Mesothelial cell of epicardium (in vitro differentiated cells): Measurements from ENCODE around the gene TRAP1. TPM values are rescaled to one million over a fixed set of nuclear protein-coding genes. Genes with fewer than 3 reads are reported as not detected.

ENCODE experiments used
- DNase-seq, 2 experiments: peaks; one replicate each; pipeline ENCODE4 v3.0.0; 2021; ENCODE audit warnings: low spot score in 2 of 2; ENCODE audit not compliant: unreplicated experiment in 2 of 2
- H3K27ac Mint-ChIP-seq: 2 replicates; pipeline ENCODE4 v1.8.0; 2021; ENCODE audit warnings: mixed read lengths
- H3K27me3 Mint-ChIP-seq: 2 replicates; pipeline ENCODE4 v1.8.0; 2021; ENCODE audit warnings: low read depth, mixed read lengths
- H3K36me3 Mint-ChIP-seq: 2 replicates; pipeline ENCODE4 v1.8.0; 2021; ENCODE audit warnings: mixed read lengths
- H3K4me1 Mint-ChIP-seq: 2 replicates; pipeline ENCODE4 v1.8.0; 2021; ENCODE audit warnings: mixed read lengths
- H3K4me3 Mint-ChIP-seq: 2 replicates; pipeline ENCODE4 v1.8.0; 2021; ENCODE audit warnings: mild to moderate bottlenecking, moderate library complexity, mixed read lengths
- H3K9me3 Mint-ChIP-seq: 2 replicates; pipeline ENCODE4 v1.8.0; 2021; ENCODE audit warnings: mixed read lengths
- total RNA-seq: library from RNA; stranded (reverse); gene quantifications from 3 replicates; pipeline ENCODE4 v1.2.1, GENCODE V29; 2021
- TF ChIP-seq, protein P1 (sequence below): fragments of 200-600 bp; sonication (generic); IDR thresholded peaks from one replicate; pipeline ENCODE4 v1.5.0; 2021; ENCODE audit warnings: antibody characterized with exemption; ENCODE audit not compliant: unreplicated experiment

TRAP1 gene
- total RNA-seq, 1 donor from 2014 or later, result 149 TPM

DNA sequence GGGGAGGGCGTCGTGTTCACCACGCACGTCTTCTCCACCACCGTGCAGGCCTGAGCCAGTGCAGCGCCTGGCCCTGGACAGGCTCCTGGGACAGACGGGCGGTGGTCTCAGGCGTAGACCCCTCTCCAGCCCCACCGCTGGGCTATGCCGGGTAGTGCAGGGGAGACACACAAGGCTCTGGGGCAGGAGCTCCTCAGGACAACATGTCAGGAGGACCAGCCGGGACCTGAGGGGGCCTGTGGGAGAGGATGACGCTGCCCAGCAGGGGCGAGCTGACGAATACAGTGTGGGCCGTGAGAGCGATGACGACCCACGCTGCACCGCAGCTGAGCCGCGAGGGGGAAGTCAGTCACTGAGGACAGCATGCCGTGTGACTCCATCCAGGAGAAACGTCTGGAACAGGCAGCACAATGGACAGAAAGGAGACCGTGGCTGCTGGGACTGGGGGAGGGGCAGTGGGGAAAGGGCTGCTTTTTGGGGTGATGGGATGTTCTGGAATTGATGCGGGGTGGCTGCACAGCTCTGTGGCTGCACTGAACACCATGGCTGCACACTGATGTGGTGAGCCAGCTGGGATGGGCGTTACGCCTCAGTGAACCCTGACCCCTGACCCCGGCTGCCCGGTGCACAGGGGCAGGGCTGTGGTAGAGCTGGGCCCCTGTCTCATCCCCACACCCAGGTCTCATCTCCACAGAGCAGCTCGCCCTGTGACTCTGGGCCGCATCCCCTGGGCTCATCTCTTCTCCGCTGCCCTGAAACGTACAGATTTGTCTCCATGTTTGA lies 42.6 kb downstream of the TRAP1 start:
- Mint-ChIP-seq H3K27me3 (no peaks in the 10 kb centered on the region), H3K27ac (no peak overlapping the region), H3K4me1 (no peaks in the 10 kb centered on the region), H3K36me3 (peaks cover 40% of the 10 kb centered on the region), H3K4me3 (no peak overlapping the region), H3K9me3 (no peaks in the 10 kb centered on the region)
- TF ChIP-seq, protein P1, sequence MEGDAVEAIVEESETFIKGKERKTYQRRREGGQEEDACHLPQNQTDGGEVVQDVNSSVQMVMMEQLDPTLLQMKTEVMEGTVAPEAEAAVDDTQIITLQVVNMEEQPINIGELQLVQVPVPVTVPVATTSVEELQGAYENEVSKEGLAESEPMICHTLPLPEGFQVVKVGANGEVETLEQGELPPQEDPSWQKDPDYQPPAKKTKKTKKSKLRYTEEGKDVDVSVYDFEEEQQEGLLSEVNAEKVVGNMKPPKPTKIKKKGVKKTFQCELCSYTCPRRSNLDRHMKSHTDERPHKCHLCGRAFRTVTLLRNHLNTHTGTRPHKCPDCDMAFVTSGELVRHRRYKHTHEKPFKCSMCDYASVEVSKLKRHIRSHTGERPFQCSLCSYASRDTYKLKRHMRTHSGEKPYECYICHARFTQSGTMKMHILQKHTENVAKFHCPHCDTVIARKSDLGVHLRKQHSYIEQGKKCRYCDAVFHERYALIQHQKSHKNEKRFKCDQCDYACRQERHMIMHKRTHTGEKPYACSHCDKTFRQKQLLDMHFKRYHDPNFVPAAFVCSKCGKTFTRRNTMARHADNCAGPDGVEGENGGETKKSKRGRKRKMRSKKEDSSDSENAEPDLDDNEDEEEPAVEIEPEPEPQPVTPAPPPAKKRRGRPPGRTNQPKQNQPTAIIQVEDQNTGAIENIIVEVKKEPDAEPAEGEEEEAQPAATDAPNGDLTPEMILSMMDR, result no peak
- no peak for DNase-seq

DNA sequence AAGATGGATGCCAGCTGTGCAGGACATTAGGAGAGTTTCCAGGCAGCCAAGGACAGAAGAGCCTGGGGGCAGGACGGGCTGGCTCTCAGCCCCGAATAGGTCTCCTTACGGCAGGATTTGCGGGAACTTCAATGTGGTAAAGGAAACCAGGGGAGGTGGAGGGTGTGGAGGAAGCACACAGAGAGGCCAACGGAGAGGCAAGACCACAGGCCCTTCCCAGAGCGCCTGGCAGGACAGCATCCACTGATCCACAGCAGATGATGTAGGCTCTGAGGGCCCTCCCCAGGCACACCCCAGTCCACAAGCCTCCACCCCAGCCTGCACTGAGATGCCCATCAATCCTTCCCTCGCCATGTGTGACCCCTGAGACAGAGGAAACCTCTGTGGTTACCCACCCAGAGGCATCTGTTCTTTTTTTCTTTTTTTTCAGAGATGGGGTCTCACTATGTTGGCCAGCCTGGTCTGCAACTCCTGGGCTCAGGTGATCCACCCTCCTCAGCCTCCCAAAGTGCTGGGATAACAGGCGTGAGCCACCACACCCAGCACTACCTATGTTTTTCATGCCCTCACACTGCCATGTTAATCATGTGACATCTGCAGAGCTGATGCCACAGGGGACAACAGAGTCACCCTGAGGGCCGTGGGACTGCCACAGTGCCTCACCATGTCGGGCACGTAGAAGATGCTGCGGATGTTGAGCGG lies 43.5 kb downstream of the TRAP1 start:
- peaks cover 44% of the 10 kb centered on the region for H3K36me3 Mint-ChIP-seq
- no peak for DNase-seq
- H3K4me3 Mint-ChIP-seq, result no peak overlapping the region
- no peaks in the 10 kb centered on the region for H3K27me3 Mint-ChIP-seq
- no peak overlapping the region for H3K27ac Mint-ChIP-seq
- no peaks in the 10 kb centered on the region for H3K9me3 Mint-ChIP-seq
- TF ChIP-seq, protein P1, result no peak
- no peaks in the 10 kb centered on the region for H3K4me1 Mint-ChIP-seq

DNA sequence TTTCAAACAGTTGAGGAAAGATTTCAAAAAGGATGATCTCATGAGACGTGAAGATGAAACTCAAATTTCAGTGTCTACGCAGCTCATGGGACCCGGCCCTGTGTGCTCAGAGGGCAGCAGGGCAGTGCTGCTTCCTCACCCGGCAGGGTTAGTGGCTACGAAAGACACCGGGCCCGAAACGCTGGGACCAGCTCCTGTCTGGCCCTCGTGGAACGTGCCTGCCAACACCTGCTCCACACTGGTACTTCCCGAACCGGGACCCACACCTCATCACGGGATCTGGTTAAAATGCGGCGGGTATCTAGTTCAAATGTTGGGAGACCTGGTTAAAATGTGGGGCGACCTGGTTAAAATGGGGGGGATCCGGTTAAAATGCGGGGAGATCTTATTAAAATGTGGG lies 44.1 kb downstream of the TRAP1 start:
- TF ChIP-seq, protein P1, result no peak
- Mint-ChIP-seq H3K4me1 (no peaks in the 10 kb centered on the region), H3K4me3 (no peak overlapping the region), H3K27me3 (no peaks in the 10 kb centered on the region), H3K27ac (peak overlapping the region; percentile 25), H3K9me3 (no peaks in the 10 kb centered on the region), H3K36me3 (peaks cover 48% of the 10 kb centered on the region)
- DNase-seq, result no peak

DNA sequence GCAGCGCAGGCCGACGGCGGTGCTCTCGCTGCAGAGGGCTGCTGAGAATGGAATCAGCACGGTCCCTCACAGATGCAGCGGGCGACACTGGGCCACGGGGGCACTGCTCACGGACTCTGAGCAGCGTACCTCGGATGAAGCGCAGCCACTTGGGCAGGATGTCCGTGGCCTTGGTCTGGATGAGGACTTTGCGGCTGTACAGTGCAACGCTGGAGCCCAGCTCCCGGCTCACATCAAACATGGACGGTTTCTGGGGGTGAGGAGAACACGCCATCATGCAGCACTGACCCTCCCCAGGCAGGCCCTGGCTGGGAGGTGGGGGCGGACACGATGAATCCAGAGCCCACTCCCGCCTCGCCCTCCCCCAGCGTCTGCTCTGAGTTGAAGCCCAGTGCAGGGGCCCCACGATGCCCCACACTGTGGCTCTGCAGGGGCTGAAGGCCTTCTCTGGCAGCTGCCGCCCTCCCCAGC lies 44.7 kb downstream of the TRAP1 start:
- Mint-ChIP-seq H3K9me3 (no peaks in the 10 kb centered on the region), H3K36me3 (peaks cover 47% of the 10 kb centered on the region), H3K27ac (no peak overlapping the region), H3K4me3 (no peak overlapping the region), H3K4me1 (no peaks in the 10 kb centered on the region), H3K27me3 (no peaks in the 10 kb centered on the region)
- TF ChIP-seq, protein P1, result no peak
- DNase-seq, result no peak

DNA sequence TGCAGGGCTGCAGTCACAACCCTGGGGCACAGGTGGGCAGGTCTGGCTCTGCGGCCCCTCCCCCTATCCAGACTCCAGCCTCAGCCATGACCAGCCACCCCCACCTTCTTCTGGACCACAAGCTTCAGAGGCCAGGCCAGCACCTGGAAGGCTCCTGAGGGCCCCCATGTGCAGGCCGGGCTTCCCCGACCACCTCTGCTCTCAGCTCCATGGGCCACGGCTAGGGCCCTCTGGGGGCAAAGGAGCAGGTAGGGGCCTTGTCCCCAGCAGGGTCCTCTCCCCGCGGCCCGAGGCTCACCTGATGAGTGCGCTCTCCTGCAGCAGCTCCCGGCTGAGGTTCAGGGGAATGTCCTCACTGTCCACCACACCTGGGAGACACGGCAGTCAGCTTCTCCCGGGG lies 45.9 kb downstream of the TRAP1 start:
- Mint-ChIP-seq H3K27me3 (no peaks in the 10 kb centered on the region), H3K4me3 (no peak overlapping the region), H3K9me3 (no peaks in the 10 kb centered on the region), H3K4me1 (no peaks in the 10 kb centered on the region), H3K36me3 (peaks cover 46% of the 10 kb centered on the region), H3K27ac (no peak overlapping the region)
- no peak for DNase-seq
- TF ChIP-seq, protein P1, result no peak
